Activated CD4-positive, alpha-beta memory T cell treated with anti-CD3 and anti-CD28 coated beads, Interleukin-2, amount 10 ng/mL, durations not matched to agents 7 days and 5 days (primary cell): ENCODE measurements around the gene CYTIP. TPM values are rescaled to one million over a fixed set of nuclear protein-coding genes. Genes with fewer than 3 reads are reported as not detected.

Experiments used
- CTCF ChIA-PET: fragments of 350-600 bp; sonication (Branson Sonifier 250); formaldehyde crosslinking; loops from one replicate; lab custom pipeline; 2021; ENCODE audit warnings: antibody characterized with exemption, inconsistent platforms; lab: Charles Lee
- POLR2A ChIA-PET: fragments of 350-600 bp; sonication (Branson Sonifier 250); formaldehyde crosslinking; loops from one replicate; lab custom pipeline; 2021; ENCODE audit warnings: antibody characterized with exemption; lab: Charles Lee
- DNase-seq: peaks from one replicate; pipeline ENCODE4 v3.0.0-alpha.2; 2020
- H3K27ac Mint-ChIP-seq: one replicate; pipeline ENCODE4 v1.8.0; 2021; ENCODE audit warnings: mild to moderate bottlenecking, mixed read lengths
- H3K27me3 Mint-ChIP-seq: one replicate; pipeline ENCODE4 v1.8.0; 2021; ENCODE audit warnings: mixed read lengths
- H3K36me3 Mint-ChIP-seq: one replicate; pipeline ENCODE4 v1.8.0; 2021; ENCODE audit warnings: low read depth, mixed read lengths
- H3K4me1 Mint-ChIP-seq: one replicate; pipeline ENCODE4 v1.8.0; 2021; ENCODE audit warnings: mixed read lengths
- H3K4me3 Mint-ChIP-seq: one replicate; pipeline ENCODE4 v1.8.0; 2021; ENCODE audit warnings: mild to moderate bottlenecking, mixed read lengths
- H3K9me3 Mint-ChIP-seq: one replicate; pipeline ENCODE4 v1.8.0; 2021; ENCODE audit warnings: mixed read lengths
- total RNA-seq, 2 experiments: library from RNA; stranded (reverse); gene quantifications; one replicate each; pipeline ENCODE4 v1.2.3, GENCODE V29; 2021

CYTIP gene
- total RNA-seq, 2 experiments from 2014 or later: 389 to 406 TPM

- H3K4me1 Mint-ChIP-seq: peaks cover 23% of the 10 kb centered on the region
- H3K4me3 Mint-ChIP-seq: peak overlapping the region; percentile 91
- peak overlapping the region; percentile 96 for H3K27ac Mint-ChIP-seq
- no peaks in the 10 kb centered on the region for H3K9me3 Mint-ChIP-seq
- CTCF ChIA-PET: interaction anchor here (0.7 to 5.0 kb wide), 20 partner anchors 8 to 190 kb away, joined by 3 to 50 read pairs (median 5); partner anchors contain the start of gene ERMN
- peaks cover 96% of the 10 kb centered on the region for H3K36me3 Mint-ChIP-seq
- DNase-seq: peak; percentile 36
- POLR2A ChIA-PET: interaction anchor here (0.6 to 17.6 kb wide), 23 partner anchors 10 to 1098 kb away, joined by 3 to 797 read pairs (median 11); partner anchors contain the start of gene ERMN
- H3K27me3 Mint-ChIP-seq: no peaks in the 10 kb centered on the region
Observed at GRCh38 chr2:157438863-157439823, 4.7 kb downstream of the CYTIP start.

- no peaks in the 10 kb centered on the region for H3K9me3 Mint-ChIP-seq
- H3K4me3 Mint-ChIP-seq: peak overlapping the region; percentile 91
- no peaks in the 10 kb centered on the region for H3K27me3 Mint-ChIP-seq
- no peak for DNase-seq
- peaks cover 78% of the 10 kb centered on the region for H3K4me1 Mint-ChIP-seq
- H3K36me3 Mint-ChIP-seq: peaks cover 98% of the 10 kb centered on the region
- ChIA-PET CTCF (interaction anchor here (0.8 to 4.9 kb wide), 7 partner anchors 8 to 131 kb away, joined by 3 to 36 read pairs (median 3); partner anchors contain the start of gene ERMN), POLR2A (interaction anchor here (0.7 to 17.6 kb wide), 14 partner anchors 8 to 466 kb away, joined by 3 to 797 read pairs (median 14); partner anchors contain the start of gene CYTIP)
- peak overlapping the region; percentile 80 for H3K27ac Mint-ChIP-seq
Observed at GRCh38 chr2:157433394-157433793, 10.5 kb downstream of the CYTIP start.

GRCh38 chr2:157432475-157433106 lies 11.3 kb downstream of the CYTIP start:
- H3K27me3 Mint-ChIP-seq: no peaks in the 10 kb centered on the region
- H3K9me3 Mint-ChIP-seq: no peaks in the 10 kb centered on the region
- peak overlapping the region; percentile 91 for H3K4me3 Mint-ChIP-seq
- ChIA-PET CTCF (interaction anchor here (0.8 to 2.9 kb wide), 8 partner anchors 8 to 131 kb away, joined by 3 to 12 read pairs (median 4); no protein-coding TSS in a partner anchor), POLR2A (interaction anchor here (0.9 to 17.6 kb wide), 19 partner anchors 4 to 467 kb away, joined by 3 to 797 read pairs (median 10); partner anchors contain the start of gene CYTIP)
- H3K27ac Mint-ChIP-seq: peak overlapping the region; percentile 80
- DNase-seq: no peak
- H3K36me3 Mint-ChIP-seq: peaks cover 98% of the 10 kb centered on the region
- peaks cover 80% of the 10 kb centered on the region for H3K4me1 Mint-ChIP-seq

GRCh38 chr2:157431176-157431575 lies 12.7 kb downstream of the CYTIP start:
- Mint-ChIP-seq H3K27ac (peak overlapping the region; percentile 59), H3K4me1 (peaks cover 93% of the 10 kb centered on the region), H3K4me3 (peak overlapping the region; percentile 43), H3K9me3 (peaks cover 7% of the 10 kb centered on the region), H3K36me3 (peaks cover 100% of the 10 kb centered on the region), H3K27me3 (no peaks in the 10 kb centered on the region)
- no peak for DNase-seq
- CTCF ChIA-PET: interaction anchor here (1.0 to 2.9 kb wide), 7 partner anchors 10 to 129 kb away, joined by 3 to 12 read pairs (median 5); partner anchors contain the start of gene ERMN
- POLR2A ChIA-PET: interaction anchor here (1.0 to 17.6 kb wide), 12 partner anchors 6 to 129 kb away, joined by 3 to 797 read pairs (median 8); partner anchors contain the start of gene CYTIP

GRCh38 chr2:157428500-157429175 lies 15.3 kb downstream of the CYTIP start:
- Mint-ChIP-seq H3K27me3 (no peaks in the 10 kb centered on the region), H3K4me3 (peak overlapping the region; percentile 17), H3K36me3 (peaks cover 95% of the 10 kb centered on the region), H3K9me3 (peaks cover 7% of the 10 kb centered on the region), H3K4me1 (peaks cover 87% of the 10 kb centered on the region), H3K27ac (peak overlapping the region; percentile 69)
- CTCF ChIA-PET: interaction anchor here (0.8 to 1.1 kb wide), 2 partner anchors 101 kb away, joined by 4 read pairs; no protein-coding TSS in a partner anchor
- DNase-seq: no peak
- POLR2A ChIA-PET: interaction anchor here (0.6 to 17.6 kb wide), 8 partner anchors 8 to 101 kb away, joined by 3 to 797 read pairs (median 5); partner anchors contain the start of gene CYTIP

- peaks cover 86% of the 10 kb centered on the region for H3K4me1 Mint-ChIP-seq
- H3K27ac Mint-ChIP-seq: peak overlapping the region; percentile 69
Observed at GRCh38 chr2:157427922-157428303, 16.0 kb downstream of the CYTIP start.

GRCh38 chr2:157427003-157427921 lies 16.6 kb downstream of the CYTIP start:
- CTCF ChIA-PET: interaction anchor here (0.6 to 2.2 kb wide), 4 partner anchors 12 to 474 kb away, joined by 3 to 10 read pairs (median 3); no protein-coding TSS in a partner anchor
- Mint-ChIP-seq H3K4me3 (no peak overlapping the region), H3K4me1 (peaks cover 82% of the 10 kb centered on the region), H3K27me3 (no peaks in the 10 kb centered on the region), H3K36me3 (peaks cover 91% of the 10 kb centered on the region), H3K27ac (peak overlapping the region; percentile 69), H3K9me3 (peaks cover 7% of the 10 kb centered on the region)
- POLR2A ChIA-PET: interaction anchor here (0.7 to 17.6 kb wide), 7 partner anchors 9 to 68 kb away, joined by 3 to 797 read pairs (median 18); partner anchors contain the start of gene CYTIP
- DNase-seq: no peak

More at GRCh38 chr2:157427922-157428303, 16.0 kb downstream of the CYTIP start:
- DNase-seq: no peak
- ChIA-PET POLR2A (interaction anchor here (0.7 to 17.6 kb wide), 7 partner anchors 9 to 96 kb away, joined by 3 to 797 read pairs (median 6); partner anchors contain the start of gene CYTIP), CTCF (interaction anchor here (0.8 kb wide), 2 partner anchors 92 to 100 kb away, joined by 3 to 4 read pairs; no protein-coding TSS in a partner anchor)
- Mint-ChIP-seq H3K9me3 (peaks cover 7% of the 10 kb centered on the region), H3K4me3 (no peak overlapping the region), H3K27me3 (no peaks in the 10 kb centered on the region), H3K36me3 (peaks cover 94% of the 10 kb centered on the region)

- POLR2A ChIA-PET: interaction anchor here (0.8 to 15.5 kb wide), 6 partner anchors 8 to 62 kb away, joined by 3 to 797 read pairs (median 10); partner anchors contain the start of gene CYTIP
- no peaks in the 10 kb centered on the region for H3K27me3 Mint-ChIP-seq
- H3K4me1 Mint-ChIP-seq: peaks cover 82% of the 10 kb centered on the region
- peak overlapping the region; percentile 61 for H3K27ac Mint-ChIP-seq
- no peak for DNase-seq
- H3K9me3 Mint-ChIP-seq: peaks cover 7% of the 10 kb centered on the region
- peaks cover 90% of the 10 kb centered on the region for H3K36me3 Mint-ChIP-seq
- peak overlapping the region; percentile 29 for H3K4me3 Mint-ChIP-seq
- CTCF ChIA-PET: interaction anchor here (0.6 to 2.2 kb wide), 3 partner anchors 13 to 474 kb away, joined by 3 to 10 read pairs (median 3); no protein-coding TSS in a partner anchor
Observed at GRCh38 chr2:157426477-157426994, 17.4 kb downstream of the CYTIP start.

GRCh38 chr2:157424374-157424773 lies 19.5 kb downstream of the CYTIP start:
- no peak for DNase-seq
- H3K36me3 Mint-ChIP-seq: peaks cover 88% of the 10 kb centered on the region
- no peaks in the 10 kb centered on the region for H3K27me3 Mint-ChIP-seq
- ChIA-PET CTCF (interaction anchor here (1.4 to 2.4 kb wide), 3 partner anchors 9 to 97 kb away, joined by 4 to 7 read pairs (median 4); no protein-coding TSS in a partner anchor), POLR2A (interaction anchor here (1.0 to 15.5 kb wide), 3 partner anchors 10 to 64 kb away, joined by 3 to 797 read pairs (median 18); partner anchors contain the start of gene CYTIP)
- H3K4me3 Mint-ChIP-seq: no peak overlapping the region
- H3K9me3 Mint-ChIP-seq: peaks cover 7% of the 10 kb centered on the region
- H3K4me1 Mint-ChIP-seq: peaks cover 83% of the 10 kb centered on the region
- no peak overlapping the region for H3K27ac Mint-ChIP-seq

GRCh38 chr2:157421964-157422363 lies 21.9 kb downstream of the CYTIP start:
- Mint-ChIP-seq H3K4me3 (no peak overlapping the region), H3K4me1 (peaks cover 79% of the 10 kb centered on the region), H3K27ac (peak overlapping the region; percentile 88), H3K36me3 (peaks cover 85% of the 10 kb centered on the region), H3K27me3 (no peaks in the 10 kb centered on the region), H3K9me3 (peaks cover 7% of the 10 kb centered on the region)
- CTCF ChIA-PET: interaction anchor here (0.9 to 5.2 kb wide), 5 partner anchors 8 to 95 kb away, joined by 3 to 50 read pairs (median 5); partner anchors contain the start of gene ERMN
- no peak for DNase-seq
- POLR2A ChIA-PET: interaction anchor here (1.0 to 15.5 kb wide), 8 partner anchors 9 to 95 kb away, joined by 3 to 797 read pairs (median 22); partner anchors contain the start of genes CYTIP and ERMN
